GM18519 (cell line): Measurements from ENCODE around the gene PSMD13.
"Not testable (repeated sequence)": the region's sequence is repeated elsewhere in the genome, so short reads cannot be mapped to it uniquely, and the experiment has no call there.

Source experiments
- ATAC-seq: cut with Tn5 transposase; IDR thresholded peaks from one replicate; pipeline ENCODE4 v1.9.1; 2021; ENCODE audit warnings: mild to moderate bottlenecking, moderate library complexity; ENCODE audit not compliant: unreplicated experiment, low FRiP score

The PSMD13 gene

GRCh38 chr11:216081-216974 lies 20.4 kb upstream of the PSMD13 start:
- ATAC-seq, result no peak

GRCh38 chr11:217704-218103 lies 19.1 kb upstream of the PSMD13 start:
- ATAC-seq, result no peak

GRCh38 chr11:218815-219593 lies 17.8 kb upstream of the PSMD13 start:
- ATAC-seq, result no peak

- not testable (repeated sequence) for ATAC-seq
Observed at GRCh38 chr11:220641-221215, 16.0 kb upstream of the PSMD13 start.

GRCh38 chr11:221539-221938 lies 15.2 kb upstream of the PSMD13 start:
- no peak for ATAC-seq

GRCh38 chr11:221998-222789 lies 14.6 kb upstream of the PSMD13 start:
- no peak for ATAC-seq

GRCh38 chr11:223026-223789 lies 13.6 kb upstream of the PSMD13 start:
- ATAC-seq, result no peak

- no peak for ATAC-seq
Observed at GRCh38 chr11:223884-224283, 12.9 kb upstream of the PSMD13 start.

GRCh38 chr11:224424-224823 lies 12.4 kb upstream of the PSMD13 start:
- ATAC-seq, result no peak

GRCh38 chr11:225734-226453 lies 10.9 kb upstream of the PSMD13 start:
- ATAC-seq, result no peak

GRCh38 chr11:227824-228379 lies 8.9 kb upstream of the PSMD13 start:
- ATAC-seq, result no peak

GRCh38 chr11:230431-230830 lies 6.3 kb upstream of the PSMD13 start:
- no peak for ATAC-seq

- ATAC-seq, result no peak
Observed at GRCh38 chr11:232783-233565, 3.8 kb upstream of the PSMD13 start.

GRCh38 chr11:235180-235579 lies 1.6 kb upstream of the PSMD13 start:
- no peak for ATAC-seq

GRCh38 chr11:235609-235996 lies 1.2 kb upstream of the PSMD13 start:
- ATAC-seq, result no peak

GRCh38 chr11:235997-236773 lies 591 bp upstream of the PSMD13 start, which contains the start of gene SIRT3:
Gene SIRT3 (minus strand): TSS chr11:236342. CDS start chr11:236328, 14 bp downstream.
- ATAC-seq, result peak; percentile 40

GRCh38 chr11:238346-238745 lies 1.6 kb downstream of the PSMD13 start:
- ATAC-seq, result not testable (repeated sequence)
